GM23248 (cell line): ENCODE results near the gene DPP10. TPM values are rescaled to one million over a fixed set of nuclear protein-coding genes. Genes with fewer than 3 reads are reported as not detected.

ENCODE experiments used
- DNase-seq: peaks from one replicate; pipeline ENCODE4 v3.0.0-alpha.2; 2015
- H2AFZ ChIP-seq: fragments of 200-600 bp; sonication (generic); 2 replicates; pipeline ENCODE4 v1.6.1; 2016; ENCODE audit warnings: antibody characterized with exemption
- H3F3A ChIP-seq: fragments of 200-600 bp; sonication (generic); 2 replicates; pipeline ENCODE4 v1.6.1; 2016; ENCODE audit warnings: mild to moderate bottlenecking, antibody characterized with exemption, mixed run types; ENCODE audit not compliant: insufficient read depth
- H3K27ac ChIP-seq: fragments of 200-600 bp; sonication (generic); 2 replicates; pipeline ENCODE4 v1.5.1; 2016; ENCODE audit warnings: mild to moderate bottlenecking
- H3K27me3 ChIP-seq: fragments of 200-600 bp; sonication (generic); replicated peaks from 2 replicates; pipeline ENCODE4 v1.6.1; 2016; ENCODE audit warnings: mild to moderate bottlenecking; ENCODE audit not compliant: insufficient read depth
- H3K36me3 ChIP-seq: fragments of 200-600 bp; sonication (generic); 2 replicates; pipeline ENCODE4 v1.6.1; 2016; ENCODE audit warnings: low read depth, mild to moderate bottlenecking
- H3K4me1 ChIP-seq: fragments of 200-600 bp; sonication (generic); 2 replicates; pipeline ENCODE4 v1.6.1; 2016; ENCODE audit warnings: mild to moderate bottlenecking; ENCODE audit not compliant: insufficient read depth
- H3K4me2 ChIP-seq: fragments of 200-600 bp; sonication (generic); one replicate; pipeline ENCODE4 v1.6.1; 2016; ENCODE audit warnings: mild to moderate bottlenecking; ENCODE audit not compliant: unreplicated experiment
- H3K4me3 ChIP-seq: fragments of 200-600 bp; sonication (generic); 2 replicates; pipeline ENCODE4 v1.5.1; 2016; ENCODE audit warnings: mild to moderate bottlenecking
- H3K79me2 ChIP-seq: fragments of 200-600 bp; sonication (generic); 2 replicates; pipeline ENCODE4 v1.6.1; 2016; ENCODE audit warnings: mild to moderate bottlenecking; ENCODE audit not compliant: insufficient read depth
- H3K9ac ChIP-seq: fragments of 200-600 bp; sonication (generic); 2 replicates; pipeline ENCODE4 v1.6.1; 2016; ENCODE audit warnings: mild to moderate bottlenecking
- H3K9me2 ChIP-seq: fragments of 200-600 bp; sonication (generic); 2 replicates; pipeline ENCODE4 v1.6.1; 2016; ENCODE audit warnings: mixed run types, mild to moderate bottlenecking, moderate library complexity; ENCODE audit not compliant: insufficient read depth
- H3K9me3 ChIP-seq: fragments of 200-600 bp; sonication (generic); one replicate; pipeline ENCODE4 v1.6.1; 2017; ENCODE audit warnings: low read depth
- H4K20me1 ChIP-seq: fragments of 200-600 bp; sonication (generic); 2 replicates; pipeline ENCODE4 v1.6.0; 2016; ENCODE audit not compliant: insufficient read depth
- EZH2 ChIP-seq: fragments of 200-600 bp; sonication (generic); IDR thresholded peaks from 2 replicates; pipeline ENCODE4 v1.6.1; 2018; ENCODE audit warnings: antibody characterized with exemption, mild to moderate bottlenecking; ENCODE audit not compliant: insufficient read depth, poor library complexity, severe bottlenecking
- EZH2phosphoT487 ChIP-seq: fragments of 200-600 bp; sonication (generic); IDR thresholded peaks from 2 replicates; pipeline ENCODE4 v1.6.1; 2018; ENCODE audit warnings: antibody characterized with exemption, moderate library complexity, mild to moderate bottlenecking, low read depth; ENCODE audit not compliant: insufficient read depth
- WGBS, 2 experiments: methylation state at CpG; one replicate each; pipeline ENCODE4 v1.1.6; 2015 to 2017; ENCODE audit warnings: low lambda C conversion rate in 2 of 2, low coverage in 1 of 2; ENCODE audit errors: missing lambda C conversion rate in 2 of 2; 5-methylcytosine and 5-hydroxymethylcytosine counted together
- in situ Hi-C: fragments of 300-500 bp; cut with MboI; formaldehyde crosslinking; loops from 2 replicates; pipeline ENCODE4 v1.15.0; 2020
- polyA plus RNA-seq: library from polyadenylated mRNA; unstranded; fragments of >200 nt; fragmentation: Nextera tagmentation; extraction: Ambion mirVana; gene quantifications from 2 replicates; pipeline ENCODE4 v1.2.1, GENCODE V29; 2016
- total RNA-seq: library from RNA; depleted of rRNA; stranded (reverse); fragments of >200 nt; shearing (Covaris generic); gene quantifications from 2 replicates; pipeline ENCODE4 v1.2.3, GENCODE V29; 2014

The DPP10 gene
- total and polyA plus RNA-seq, 2 experiments from 2014 or later: not detected

GRCh38 chr2:115386465-115386864, 944.0 kb downstream of the DPP10 start:
- Histone ChIP-seq H3K36me3 (no peaks in the 10 kb centered on the region), H2AFZ (no peak overlapping the region), H3K9ac (no peak overlapping the region), H3K9me3 (no peaks in the 10 kb centered on the region), H3K27ac (no peak overlapping the region), H3K9me2 (no peaks in the 10 kb centered on the region), H3K27me3 (no peaks in the 10 kb centered on the region), H3K4me2 (no peak overlapping the region), H3K4me1 (no peaks in the 10 kb centered on the region), H3F3A (no peaks in the 10 kb centered on the region), H4K20me1 (no peaks in the 10 kb centered on the region), H3K79me2 (no peaks in the 10 kb centered on the region), H3K4me3 (no peak overlapping the region)
- no peak for TF ChIP-seq EZH2phosphoT487
- DNase-seq: no peak
- WGBS, 2 experiments: 4 to 6% methylated on average over 2 of the region's 2 CpGs
- in situ Hi-C loops: no loop called here

- Histone ChIP-seq H3K4me2 (no peak overlapping the region), H3K9me3 (no peaks in the 10 kb centered on the region), H3F3A (no peaks in the 10 kb centered on the region), H2AFZ (no peak overlapping the region), H3K4me3 (no peak overlapping the region), H4K20me1 (no peaks in the 10 kb centered on the region), H3K36me3 (no peaks in the 10 kb centered on the region), H3K9ac (no peak overlapping the region), H3K27me3 (no peaks in the 10 kb centered on the region), H3K4me1 (no peaks in the 10 kb centered on the region), H3K27ac (no peak overlapping the region), H3K79me2 (no peaks in the 10 kb centered on the region), H3K9me2 (no peaks in the 10 kb centered on the region)
- WGBS, 2 experiments: 27 to 38% methylated on average over 1 of the region's 1 CpG
- no peak for DNase-seq
- in situ Hi-C loops: no loop called here
- no peak for TF ChIP-seq EZH2
- no peak for TF ChIP-seq EZH2phosphoT487
Measured at GRCh38 chr2:115389024-115389423, 946.6 kb downstream of the DPP10 start.

GRCh38 chr2:115389898-115390565, 947.6 kb downstream of the DPP10 start:
- WGBS, 2 experiments: 3 to 6% methylated on average over 6 of the region's 6 CpGs
- TF ChIP-seq EZH2: no peak
- TF ChIP-seq EZH2phosphoT487: no peak
- Histone ChIP-seq H3F3A (no peaks in the 10 kb centered on the region), H3K4me2 (no peak overlapping the region), H2AFZ (no peak overlapping the region), H3K36me3 (no peaks in the 10 kb centered on the region), H3K27me3 (no peaks in the 10 kb centered on the region), H3K9ac (no peak overlapping the region), H3K4me3 (no peak overlapping the region), H3K27ac (no peak overlapping the region), H3K79me2 (no peaks in the 10 kb centered on the region), H3K9me3 (no peaks in the 10 kb centered on the region), H3K9me2 (no peaks in the 10 kb centered on the region), H4K20me1 (no peaks in the 10 kb centered on the region), H3K4me1 (no peaks in the 10 kb centered on the region)
- in situ Hi-C loops: no loop called here
- no peak for DNase-seq

- Histone ChIP-seq H3K27ac (no peak overlapping the region), H4K20me1 (no peaks in the 10 kb centered on the region), H3K36me3 (no peaks in the 10 kb centered on the region), H3K27me3 (no peaks in the 10 kb centered on the region), H3K4me3 (no peak overlapping the region), H3K4me2 (no peak overlapping the region), H3K4me1 (no peaks in the 10 kb centered on the region), H3K9me3 (peaks cover 4% of the 10 kb centered on the region), H3K9ac (no peak overlapping the region), H2AFZ (no peak overlapping the region), H3K79me2 (no peaks in the 10 kb centered on the region), H3K9me2 (no peaks in the 10 kb centered on the region), H3F3A (no peaks in the 10 kb centered on the region)
- TF ChIP-seq EZH2phosphoT487 (no peak), EZH2 (no peak)
- 12 to 18% methylated on average over 5 of the region's 5 CpGs for WGBS, 2 experiments
- in situ Hi-C loops: no loop called here
- DNase-seq: no peak
Measured at GRCh38 chr2:115396579-115396978, 954.1 kb downstream of the DPP10 start.

- no peak for DNase-seq
- 12 to 16% methylated on average over 2 of the region's 2 CpGs for WGBS, 2 experiments
- no peak overlapping the region for H3K4me2 ChIP-seq
- H3F3A ChIP-seq: no peaks in the 10 kb centered on the region
- no peaks in the 10 kb centered on the region for H3K36me3 ChIP-seq
- no peaks in the 10 kb centered on the region for H4K20me1 ChIP-seq
- H3K9me2 ChIP-seq: no peaks in the 10 kb centered on the region
- H2AFZ ChIP-seq: no peak overlapping the region
- H3K9me3 ChIP-seq: peaks cover 4% of the 10 kb centered on the region
- no peaks in the 10 kb centered on the region for H3K79me2 ChIP-seq
- H3K4me3 ChIP-seq: no peak overlapping the region
- in situ Hi-C loops: no loop called here
- TF ChIP-seq EZH2phosphoT487 (no peak), EZH2 (no peak)
- no peak overlapping the region for H3K27ac ChIP-seq
- H3K4me1 ChIP-seq: no peaks in the 10 kb centered on the region
- H3K9ac ChIP-seq: no peak overlapping the region
- no peaks in the 10 kb centered on the region for H3K27me3 ChIP-seq
Measured at GRCh38 chr2:115400940-115401339, 958.5 kb downstream of the DPP10 start.
